HPDE6-E6E7 (cell line): ENCODE results near the gene LRRC17.
A peak's percentile ranks its signal among the peaks of the same experiment; 100 is the strongest.

Experiments used
- DNase-seq: peaks from one replicate; pipeline ENCODE4 v3.0.0; 2011; ENCODE audit warnings: missing footprints; ENCODE audit errors: extremely low spot score

LRRC17 gene

GRCh38 chr7:102988088-102988487, 75.3 kb downstream of the LRRC17 start:
- DNase-seq, result no peak

GRCh38 chr7:102988631-102989560, 76.1 kb downstream of the LRRC17 start:
- DNase-seq, result no peak

- DNase-seq, result no peak
Measured at GRCh38 chr7:102990642-102991041, 77.8 kb downstream of the LRRC17 start.

GRCh38 chr7:102991077-102991539, 78.3 kb downstream of the LRRC17 start:
- DNase-seq, result no peak

- DNase-seq, result peak; percentile 96
Measured at GRCh38 chr7:102991540-102992214, 78.9 kb downstream of the LRRC17 start.

GRCh38 chr7:102992509-102992937, 79.7 kb downstream of the LRRC17 start:
- no peak for DNase-seq

GRCh38 chr7:102992938-102993717, 80.3 kb downstream of the LRRC17 start:
- DNase-seq, result no peak

GRCh38 chr7:102993718-102994029, 80.9 kb downstream of the LRRC17 start:
- DNase-seq, result no peak

GRCh38 chr7:102994567-102994966, 81.8 kb downstream of the LRRC17 start:
- DNase-seq, result no peak
